ENCODE results near the gene MCFD2.
A peak's percentile ranks its signal among the peaks of the same experiment; 100 is the strongest.

The MCFD2 gene

GRCh38 chr2:46915811-46916630 lies 415 bp upstream of the MCFD2 start:
- peak overlapping the region; percentile 88 for H3K4me3 ChIP-seq (ENCODE audit: low read length)
- peak overlapping the region; percentile 85 for H3K9ac ChIP-seq (ENCODE audit: low read length)
- no peaks in the 10 kb centered on the region for H3K9me2 ChIP-seq (replicated peaks; ENCODE audit: insufficient read depth, low read length)
- H3K4me1 ChIP-seq (ENCODE audit: low read length): peaks cover 19% of the 10 kb centered on the region
- TF ChIP-seq EZH2 (optimal IDR thresholded peaks at IDR 0.05; ENCODE audit: low read depth, low read length): no peak
- no peak for TF ChIP-seq EZH2phosphoT487 (IDR thresholded peaks at IDR 0.05; ENCODE audit: low read length)
- no peak for TF ChIP-seq CTCF (IDR thresholded peaks at IDR 0.05; ENCODE audit: low read length)
- H3K79me2 ChIP-seq (ENCODE audit: low read length): peaks cover 34% of the 10 kb centered on the region
- no peaks in the 10 kb centered on the region for H4K20me1 ChIP-seq (ENCODE audit: insufficient read depth, low read length)
- peak overlapping the region; percentile 88 for H3K4me2 ChIP-seq (ENCODE audit: low read depth, low read length)
- H3F3A ChIP-seq (ENCODE audit: insufficient read depth, low read length): 0 out of 2 replicates have a peak, but pooled peaks cover 4% of the 10 kb centered on the region
- H2AFZ ChIP-seq (ENCODE audit: low read length): peak overlapping the region; percentile 94
- H3K36me3 ChIP-seq (replicated peaks; ENCODE audit: insufficient read depth, low read length): no peaks in the 10 kb centered on the region
- no peaks in the 10 kb centered on the region for H3K27me3 ChIP-seq (replicated peaks; ENCODE audit: insufficient read depth, low read length)
- H3K27ac ChIP-seq (ENCODE audit: low read length): peak overlapping the region; percentile 67; the same call in 1 of the 2 replicates
- H3K9me3 ChIP-seq (replicated peaks; ENCODE audit: insufficient read depth, low read length): no peaks in the 10 kb centered on the region
- DNase-seq: peak; percentile 80

- Histone ChIP-seq H3K27ac (ENCODE audit: low read length) (no peak overlapping the region), H3K4me3 (ENCODE audit: low read length) (peak overlapping the region; percentile 88), H4K20me1 (ENCODE audit: insufficient read depth, low read length) (no peaks in the 10 kb centered on the region), H3K9me3 (replicated peaks; ENCODE audit: insufficient read depth, low read length) (no peaks in the 10 kb centered on the region), H3K79me2 (ENCODE audit: low read length) (peaks cover 40% of the 10 kb centered on the region), H2AFZ (ENCODE audit: low read length) (peak overlapping the region; percentile 43; the same call in 1 of the 2 replicates), H3K9me2 (replicated peaks; ENCODE audit: insufficient read depth, low read length) (no peaks in the 10 kb centered on the region), H3K4me2 (ENCODE audit: low read depth, low read length) (peak overlapping the region; percentile 88), H3K27me3 (replicated peaks; ENCODE audit: insufficient read depth, low read length) (no peaks in the 10 kb centered on the region), H3K36me3 (replicated peaks; ENCODE audit: insufficient read depth, low read length) (no peaks in the 10 kb centered on the region), H3F3A (ENCODE audit: insufficient read depth, low read length) (peaks cover 7% of the 10 kb centered on the region), H3K9ac (ENCODE audit: low read length) (peak overlapping the region; percentile 85), H3K4me1 (ENCODE audit: low read length) (peaks cover 27% of the 10 kb centered on the region)
- DNase-seq: no peak
- no peak for TF ChIP-seq EZH2phosphoT487 (IDR thresholded peaks at IDR 0.05; ENCODE audit: low read length)
- TF ChIP-seq EZH2 (optimal IDR thresholded peaks at IDR 0.05; ENCODE audit: low read depth, low read length): no peak
- no peak for TF ChIP-seq CTCF (IDR thresholded peaks at IDR 0.05; ENCODE audit: low read length)
Observed at GRCh38 chr2:46914578-46915230, 902 bp downstream of the MCFD2 start.

GRCh38 chr2:46913471-46914381 lies 1.9 kb downstream of the MCFD2 start:
- H3K4me1 ChIP-seq (ENCODE audit: low read length): peaks cover 33% of the 10 kb centered on the region

More at GRCh38 chr2:46913471-46914381, 1.9 kb downstream of the MCFD2 start:
- no peak overlapping the region for H3K9ac ChIP-seq (ENCODE audit: low read length)
- no peak overlapping the region for H3K4me3 ChIP-seq (ENCODE audit: low read length)
- H3F3A ChIP-seq (ENCODE audit: insufficient read depth, low read length): peaks cover 8% of the 10 kb centered on the region
- H3K27ac ChIP-seq (ENCODE audit: low read length): no peak overlapping the region
- H2AFZ ChIP-seq (ENCODE audit: low read length): no peak overlapping the region
- H3K9me2 ChIP-seq (replicated peaks; ENCODE audit: insufficient read depth, low read length): no peaks in the 10 kb centered on the region
- H3K36me3 ChIP-seq (replicated peaks; ENCODE audit: insufficient read depth, low read length): no peaks in the 10 kb centered on the region
- no peak for DNase-seq
- no peaks in the 10 kb centered on the region for H3K9me3 ChIP-seq (replicated peaks; ENCODE audit: insufficient read depth, low read length)
- H3K79me2 ChIP-seq (ENCODE audit: low read length): peaks cover 48% of the 10 kb centered on the region
- H3K4me2 ChIP-seq (ENCODE audit: low read depth, low read length): peak overlapping the region; percentile 88; the same call in 1 of the 2 replicates
- no peak for TF ChIP-seq EZH2phosphoT487 (IDR thresholded peaks at IDR 0.05; ENCODE audit: low read length)
- no peak for TF ChIP-seq EZH2 (optimal IDR thresholded peaks at IDR 0.05; ENCODE audit: low read depth, low read length)
- TF ChIP-seq CTCF (IDR thresholded peaks at IDR 0.05; ENCODE audit: low read length): no peak
- no peaks in the 10 kb centered on the region for H4K20me1 ChIP-seq (ENCODE audit: insufficient read depth, low read length)
- H3K27me3 ChIP-seq (replicated peaks; ENCODE audit: insufficient read depth, low read length): no peaks in the 10 kb centered on the region

All from MM.1S (cell line).